ENCODE measurements around the gene MAN1A1. TPM values are rescaled to one million over a fixed set of nuclear protein-coding genes. Genes with fewer than 3 reads are reported as not detected.
"Not testable (repeated sequence)": the region's sequence is repeated elsewhere in the genome, so short reads cannot be mapped to it uniquely, and the experiment has no call there.

Gene MAN1A1
- polyA plus RNA-seq, 1 donor (not counting 4 experiments of a cell fraction or from before 2014, with no cell fraction given), result 20.2 TPM

DNA sequence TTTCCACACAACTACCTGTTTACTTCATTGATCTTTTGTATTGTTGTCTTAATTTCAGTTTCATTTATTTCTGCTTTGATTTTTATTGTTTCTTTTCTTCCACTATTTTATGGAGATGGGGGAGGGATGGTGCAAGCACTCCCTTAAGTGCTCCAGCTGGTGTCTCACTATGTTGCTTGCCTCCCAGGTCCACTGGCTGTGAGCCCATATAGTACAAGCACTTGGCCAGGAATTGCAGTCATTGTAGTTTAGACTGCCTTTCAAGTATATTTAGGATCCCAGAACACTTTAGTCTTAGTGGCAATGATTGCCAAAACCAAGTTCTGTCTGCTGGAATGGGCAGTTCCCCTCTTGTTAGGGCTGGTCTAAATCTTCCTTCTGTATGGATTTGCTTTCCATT, 34.9 kb upstream of the MAN1A1 start:
- Histone ChIP-seq H4K20me1 (ENCODE audit: control insufficient read depth, extremely low read depth, insufficient read depth, low read length) (no peaks in the 10 kb centered on the region), H3K9me3 (ENCODE audit: control insufficient read depth, low read depth, low read length) (no peaks in the 10 kb centered on the region), H3K4me3 (ENCODE audit: control insufficient read depth in 2 of 3, extremely low read depth in 1 of 3, insufficient read depth in 2 of 3, low read depth in 1 of 3, low read length in 3 of 3) (no peak overlapping the region), H3K27me3 (ENCODE audit: control insufficient read depth, extremely low read depth, insufficient read depth, low read length) (no peaks in the 10 kb centered on the region), H3K27ac (ENCODE audit: control insufficient read depth, insufficient read depth, low read length) (no peak overlapping the region), H3K9ac (ENCODE audit: control insufficient read depth, extremely low read depth, insufficient read depth, low read length) (no peak overlapping the region), H3K9me1 (ENCODE audit: control insufficient read depth, extremely low read depth, insufficient read depth, low read length) (no peaks in the 10 kb centered on the region), H2AFZ (ENCODE audit: control insufficient read depth, low read length) (no peak overlapping the region), H3K4me2 (ENCODE audit: control insufficient read depth, extremely low read depth, insufficient read depth, low read depth, low read length) (no peak overlapping the region), H3K36me3 (ENCODE audit: control insufficient read depth in 2 of 2, extremely low read depth in 1 of 2, insufficient read depth in 2 of 2, low read length in 2 of 2) (no peaks in the 10 kb centered on the region), H3K4me1 (ENCODE audit: control insufficient read depth, extremely low read depth, insufficient read depth, low read length) (no peaks in the 10 kb centered on the region), H3K79me2 (ENCODE audit: control insufficient read depth, insufficient read depth, low read length) (no peaks in the 10 kb centered on the region)
- dilution Hi-C loops (cut with MboI; ENCODE audit: extremely low pct_ligation_motif_present, low sequenced_read_pairs), result no loop called here
- TF ChIP-seq, protein P1, sequence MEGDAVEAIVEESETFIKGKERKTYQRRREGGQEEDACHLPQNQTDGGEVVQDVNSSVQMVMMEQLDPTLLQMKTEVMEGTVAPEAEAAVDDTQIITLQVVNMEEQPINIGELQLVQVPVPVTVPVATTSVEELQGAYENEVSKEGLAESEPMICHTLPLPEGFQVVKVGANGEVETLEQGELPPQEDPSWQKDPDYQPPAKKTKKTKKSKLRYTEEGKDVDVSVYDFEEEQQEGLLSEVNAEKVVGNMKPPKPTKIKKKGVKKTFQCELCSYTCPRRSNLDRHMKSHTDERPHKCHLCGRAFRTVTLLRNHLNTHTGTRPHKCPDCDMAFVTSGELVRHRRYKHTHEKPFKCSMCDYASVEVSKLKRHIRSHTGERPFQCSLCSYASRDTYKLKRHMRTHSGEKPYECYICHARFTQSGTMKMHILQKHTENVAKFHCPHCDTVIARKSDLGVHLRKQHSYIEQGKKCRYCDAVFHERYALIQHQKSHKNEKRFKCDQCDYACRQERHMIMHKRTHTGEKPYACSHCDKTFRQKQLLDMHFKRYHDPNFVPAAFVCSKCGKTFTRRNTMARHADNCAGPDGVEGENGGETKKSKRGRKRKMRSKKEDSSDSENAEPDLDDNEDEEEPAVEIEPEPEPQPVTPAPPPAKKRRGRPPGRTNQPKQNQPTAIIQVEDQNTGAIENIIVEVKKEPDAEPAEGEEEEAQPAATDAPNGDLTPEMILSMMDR (optimal IDR thresholded peaks at IDR 0.05 in 1 of 3, IDR thresholded peaks at IDR 0.05 in 1 of 3, conservative IDR thresholded peaks at IDR 0.05 in 1 of 3; ENCODE audit: extremely low read depth in 1 of 3, insufficient read depth in 2 of 3, low read length in 3 of 3), result no peak
- no peak for TF ChIP-seq EZH2 (IDR thresholded peaks at IDR 0.05; ENCODE audit: low read length)
- FAIRE-seq, result no peak
- no peak for DNase-seq (ENCODE audit: low read depth, low spot score)

DNA sequence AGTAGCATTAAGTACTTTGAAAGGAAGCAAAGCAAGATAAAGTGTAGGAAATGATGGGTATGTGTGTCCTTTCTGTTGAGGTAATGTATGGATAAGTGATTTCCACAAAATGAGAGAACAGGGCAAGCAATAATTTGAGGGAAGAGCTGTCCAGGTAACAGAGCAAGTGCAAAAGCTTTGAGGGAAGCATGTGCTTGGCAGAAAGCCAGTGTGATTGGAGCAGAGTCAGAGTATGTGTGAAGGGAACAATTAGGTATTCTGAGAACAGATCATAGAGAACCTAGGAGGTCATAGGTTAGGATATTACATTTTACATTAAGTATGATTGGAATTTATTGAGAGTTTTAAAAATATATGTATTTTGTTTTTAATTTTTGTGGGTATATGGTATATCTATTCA, 30.2 kb upstream of the MAN1A1 start:
- Histone ChIP-seq H3K4me2 (ENCODE audit: control insufficient read depth, extremely low read depth, insufficient read depth, low read depth, low read length) (no peak overlapping the region), H2AFZ (ENCODE audit: control insufficient read depth, low read length) (no peak overlapping the region), H3K9me3 (ENCODE audit: control insufficient read depth, low read depth, low read length) (no peaks in the 10 kb centered on the region), H3K9me1 (ENCODE audit: control insufficient read depth, extremely low read depth, insufficient read depth, low read length) (no peaks in the 10 kb centered on the region), H4K20me1 (ENCODE audit: control insufficient read depth, extremely low read depth, insufficient read depth, low read length) (no peaks in the 10 kb centered on the region), H3K9ac (ENCODE audit: control insufficient read depth, extremely low read depth, insufficient read depth, low read length) (no peak overlapping the region), H3K4me3 (ENCODE audit: control insufficient read depth in 2 of 3, extremely low read depth in 1 of 3, insufficient read depth in 2 of 3, low read depth in 1 of 3, low read length in 3 of 3) (no peak overlapping the region), H3K79me2 (ENCODE audit: control insufficient read depth, insufficient read depth, low read length) (no peaks in the 10 kb centered on the region), H3K36me3 (ENCODE audit: control insufficient read depth in 2 of 2, extremely low read depth in 1 of 2, insufficient read depth in 2 of 2, low read length in 2 of 2) (no peaks in the 10 kb centered on the region), H3K27ac (ENCODE audit: control insufficient read depth, insufficient read depth, low read length) (no peak overlapping the region), H3K27me3 (ENCODE audit: control insufficient read depth, extremely low read depth, insufficient read depth, low read length) (no peaks in the 10 kb centered on the region), H3K4me1 (ENCODE audit: control insufficient read depth, extremely low read depth, insufficient read depth, low read length) (no peaks in the 10 kb centered on the region)
- no peak for DNase-seq (ENCODE audit: low read depth, low spot score)
- dilution Hi-C loops (cut with MboI; ENCODE audit: extremely low pct_ligation_motif_present, low sequenced_read_pairs), result no loop called here
- no peak for FAIRE-seq
- TF ChIP-seq, protein P1 (optimal IDR thresholded peaks at IDR 0.05 in 1 of 3, IDR thresholded peaks at IDR 0.05 in 1 of 3, conservative IDR thresholded peaks at IDR 0.05 in 1 of 3; ENCODE audit: extremely low read depth in 1 of 3, insufficient read depth in 2 of 3, low read length in 3 of 3), result no peak
- TF ChIP-seq EZH2 (IDR thresholded peaks at IDR 0.05; ENCODE audit: low read length), result no peak

DNA sequence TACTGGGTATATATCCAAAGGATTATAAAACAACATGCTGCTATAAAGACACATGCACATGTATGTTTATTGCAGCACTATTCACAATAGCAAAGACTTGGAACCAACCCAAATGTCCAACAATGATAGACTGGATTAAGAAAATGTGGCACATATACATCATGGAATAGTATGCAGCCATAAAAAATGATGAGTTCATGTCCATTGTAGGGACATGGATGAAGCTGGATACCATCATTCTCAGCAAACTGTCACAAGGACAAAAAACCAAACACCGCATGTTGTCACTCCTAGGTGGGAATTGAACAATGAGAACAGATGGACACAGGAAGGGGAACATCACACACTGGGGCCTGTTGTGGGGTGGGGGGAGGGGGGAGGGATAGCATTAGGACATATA, 27.5 kb upstream of the MAN1A1 start:
- FAIRE-seq; H3K4me3 ChIP-seq (ENCODE audit: control insufficient read depth in 2 of 3, extremely low read depth in 1 of 3, insufficient read depth in 2 of 3, low read depth in 1 of 3, low read length in 3 of 3); dilution Hi-C loops (cut with MboI; ENCODE audit: extremely low pct_ligation_motif_present, low sequenced_read_pairs): not testable (repeated sequence)

More for the DNA sequence above, 27.5 kb upstream of the MAN1A1 start:
- H3K9me3 ChIP-seq (ENCODE audit: control insufficient read depth, low read depth, low read length); H3K27me3 ChIP-seq (ENCODE audit: control insufficient read depth, extremely low read depth, insufficient read depth, low read length); H3K9ac ChIP-seq (ENCODE audit: control insufficient read depth, extremely low read depth, insufficient read depth, low read length); DNase-seq (ENCODE audit: low read depth, low spot score); H3K4me1 ChIP-seq (ENCODE audit: control insufficient read depth, extremely low read depth, insufficient read depth, low read length); H3K4me2 ChIP-seq (ENCODE audit: control insufficient read depth, extremely low read depth, insufficient read depth, low read depth, low read length); H3K36me3 ChIP-seq (ENCODE audit: control insufficient read depth in 2 of 2, extremely low read depth in 1 of 2, insufficient read depth in 2 of 2, low read length in 2 of 2); H3K79me2 ChIP-seq (ENCODE audit: control insufficient read depth, insufficient read depth, low read length); H3K9me1 ChIP-seq (ENCODE audit: control insufficient read depth, extremely low read depth, insufficient read depth, low read length); H3K27ac ChIP-seq (ENCODE audit: control insufficient read depth, insufficient read depth, low read length); H4K20me1 ChIP-seq (ENCODE audit: control insufficient read depth, extremely low read depth, insufficient read depth, low read length); H2AFZ ChIP-seq (ENCODE audit: control insufficient read depth, low read length): not testable (repeated sequence)

Measured in keratinocyte (primary cell).